Peyer's patch (tissue), 4 donors: ENCODE data around the gene YTHDC2.

Experiments
- POLR2A ChIP-seq, 2 donors: fragments of 450-650 bp; IDR thresholded peaks; one replicate each; pipeline ENCODE4 v1.5.1; 2017; ENCODE audit warnings: antibody characterized with exemption in 2 of 2, mild to moderate bottlenecking in 2 of 2, moderate library complexity in 2 of 2
- TF ChIP-seq, protein P1 (sequence below), 6 experiments: fragments of 450-650 bp in 4 of 6; fragments of 200-600 bp in 2 of 6; sonication (generic) in 1 of 6; IDR thresholded peaks; one replicate each; pipeline ENCODE4 v1.5.1; 2017 to 2019; ENCODE audit warnings: antibody characterized with exemption in 6 of 6, mild to moderate bottlenecking in 3 of 6, moderate library complexity in 1 of 6

GRCh38 chr5:113490317-113490716 lies 23.2 kb upstream of the YTHDC2 start:
- TF ChIP-seq, protein P1, sequence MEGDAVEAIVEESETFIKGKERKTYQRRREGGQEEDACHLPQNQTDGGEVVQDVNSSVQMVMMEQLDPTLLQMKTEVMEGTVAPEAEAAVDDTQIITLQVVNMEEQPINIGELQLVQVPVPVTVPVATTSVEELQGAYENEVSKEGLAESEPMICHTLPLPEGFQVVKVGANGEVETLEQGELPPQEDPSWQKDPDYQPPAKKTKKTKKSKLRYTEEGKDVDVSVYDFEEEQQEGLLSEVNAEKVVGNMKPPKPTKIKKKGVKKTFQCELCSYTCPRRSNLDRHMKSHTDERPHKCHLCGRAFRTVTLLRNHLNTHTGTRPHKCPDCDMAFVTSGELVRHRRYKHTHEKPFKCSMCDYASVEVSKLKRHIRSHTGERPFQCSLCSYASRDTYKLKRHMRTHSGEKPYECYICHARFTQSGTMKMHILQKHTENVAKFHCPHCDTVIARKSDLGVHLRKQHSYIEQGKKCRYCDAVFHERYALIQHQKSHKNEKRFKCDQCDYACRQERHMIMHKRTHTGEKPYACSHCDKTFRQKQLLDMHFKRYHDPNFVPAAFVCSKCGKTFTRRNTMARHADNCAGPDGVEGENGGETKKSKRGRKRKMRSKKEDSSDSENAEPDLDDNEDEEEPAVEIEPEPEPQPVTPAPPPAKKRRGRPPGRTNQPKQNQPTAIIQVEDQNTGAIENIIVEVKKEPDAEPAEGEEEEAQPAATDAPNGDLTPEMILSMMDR (IDR thresholded peaks at IDR 0.05): no peak
- no peak for TF ChIP-seq POLR2A (IDR thresholded peaks at IDR 0.05)
